ENCODE measurements around the gene TARM1. TPM values are rescaled to one million over a fixed set of nuclear protein-coding genes. Genes with fewer than 3 reads are reported as not detected.

The TARM1 gene
- total and polyA plus RNA-seq, 2 experiments from 2014 or later = not detected

DNA sequence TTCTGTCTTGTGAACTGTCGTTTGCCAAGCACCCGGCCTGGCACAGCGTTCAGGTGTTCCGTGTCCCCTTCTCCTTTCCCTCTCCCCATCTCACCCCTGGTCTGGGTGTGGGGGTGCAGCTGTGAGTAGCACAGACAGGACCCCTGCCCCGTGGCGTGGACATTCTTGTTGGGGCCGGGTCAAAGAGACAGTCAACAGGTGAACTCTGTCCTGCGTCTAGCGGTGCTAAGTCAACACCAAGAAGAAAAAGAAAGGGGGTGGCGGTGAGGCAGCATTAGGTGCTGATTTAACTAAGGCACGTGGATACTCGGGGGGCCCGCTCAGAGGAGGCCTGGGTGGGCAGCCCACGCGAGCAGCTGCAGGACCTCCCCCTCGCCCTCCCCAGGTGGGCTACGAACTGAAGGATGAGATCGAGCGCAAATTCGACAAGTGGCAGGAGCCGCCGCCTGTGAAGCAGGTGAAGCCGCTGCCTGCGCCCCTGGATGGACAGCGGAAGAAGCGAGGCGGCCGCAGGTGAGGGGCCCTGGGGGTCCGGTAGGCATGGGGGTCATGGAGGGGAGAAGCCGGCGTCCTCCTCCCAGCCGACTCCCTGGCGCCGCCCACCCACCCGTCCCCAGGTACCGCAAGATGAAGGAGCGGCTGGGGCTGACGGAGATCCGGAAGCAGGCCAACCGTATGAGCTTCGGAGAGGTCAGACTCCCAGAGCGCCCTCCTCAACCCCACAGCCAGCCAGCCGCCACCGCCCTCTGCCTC, 46.7 kb upstream of the TARM1 start:
- Mint-ChIP-seq H3K9me3 (no peaks in the 10 kb centered on the region), H3K27me3 (ENCODE audit: insufficient read depth, low read depth, poor library complexity) (peaks cover 12% of the 10 kb centered on the region), H3K36me3 (ENCODE audit: low read depth) (peaks cover 57% of the 10 kb centered on the region), H3K27ac (no peak overlapping the region), H3K4me3 (no peak overlapping the region), H3K4me1 (no peaks in the 10 kb centered on the region)
- no peaks in the 10 kb centered on the region for H3K27me3 ChIP-seq (ENCODE audit: insufficient read depth)
- H4K20me1 ChIP-seq (replicated peaks; ENCODE audit: insufficient read depth) = no peaks in the 10 kb centered on the region; the same call in 1 of the 2 replicates
- peaks cover 7% of the 10 kb centered on the region; the same call in 1 of the 2 replicates for H3K36me3 ChIP-seq (ENCODE audit: insufficient read depth)
- H3K27ac ChIP-seq (ENCODE audit: low read depth) = no peak overlapping the region
- no peaks in the 10 kb centered on the region for H3K79me2 ChIP-seq (replicated peaks; ENCODE audit: insufficient read depth)
- TF ChIP-seq STAT1 (IDR thresholded peaks at IDR 0.05; ENCODE audit: unreplicated experiment) = no peak
- H2AFZ ChIP-seq = no peak overlapping the region
- no peak overlapping the region for H3K4me3 ChIP-seq
- no peaks in the 10 kb centered on the region for H3K4me1 ChIP-seq (ENCODE audit: insufficient read depth)
- no peaks in the 10 kb centered on the region for H3K9me2 ChIP-seq (ENCODE audit: insufficient read depth)
- ATAC-seq (no peak), DNase-seq (ENCODE audit: low spot score) (no peak)
- H3K4me2 ChIP-seq = no peak overlapping the region
- 0 out of 2 replicates have a peak, but pooled peaks cover 2% of the 10 kb centered on the region for H3F3A ChIP-seq (replicated peaks; ENCODE audit: low read depth)

DNA sequence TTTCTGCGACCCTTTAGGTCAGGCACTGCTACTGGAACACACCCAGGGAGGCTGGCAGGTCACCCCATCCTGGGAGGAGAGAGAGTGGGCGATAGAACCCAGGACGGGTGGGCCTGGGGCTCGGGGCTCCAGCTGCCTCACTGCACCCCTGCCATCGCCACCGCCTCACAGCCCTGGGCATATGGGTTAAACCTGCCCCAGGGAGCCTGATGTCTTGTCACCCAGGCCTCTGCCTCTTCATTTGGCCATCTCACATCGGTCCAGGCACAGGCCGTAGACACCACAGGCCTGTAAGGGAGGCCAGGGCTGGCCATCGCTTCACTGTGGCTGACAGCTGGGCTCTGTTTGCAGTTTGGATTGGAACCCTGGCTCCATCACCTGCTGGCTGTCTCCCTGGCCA, 44.5 kb upstream of the TARM1 start:
- DNase-seq (ENCODE audit: low spot score) (no peak), ATAC-seq (no peak)
- Mint-ChIP-seq H3K4me1 (no peaks in the 10 kb centered on the region), H3K27me3 (ENCODE audit: insufficient read depth, low read depth, poor library complexity) (peaks cover 15% of the 10 kb centered on the region), H3K9me3 (no peaks in the 10 kb centered on the region), H3K36me3 (ENCODE audit: low read depth) (peaks cover 62% of the 10 kb centered on the region), H3K27ac (no peak overlapping the region), H3K4me3 (no peak overlapping the region)
- H3K4me2 ChIP-seq = no peak overlapping the region
- no peak overlapping the region for H3K27ac ChIP-seq (ENCODE audit: low read depth)
- H3K27me3 ChIP-seq (ENCODE audit: insufficient read depth) = no peaks in the 10 kb centered on the region
- H3F3A ChIP-seq (replicated peaks; ENCODE audit: low read depth) = 0 out of 2 replicates have a peak, but pooled peaks cover 2% of the 10 kb centered on the region
- H4K20me1 ChIP-seq (replicated peaks; ENCODE audit: insufficient read depth) = no peaks in the 10 kb centered on the region; the same call in 1 of the 2 replicates
- H3K36me3 ChIP-seq (ENCODE audit: insufficient read depth) = peaks cover 7% of the 10 kb centered on the region; the same call in 1 of the 2 replicates
- TF ChIP-seq ZNF114 (CRISPR knock-in tag; IDR thresholded peaks at IDR 0.05) = no peak
- no peak for TF ChIP-seq NANOG (IDR thresholded peaks at IDR 0.05; ENCODE audit: borderline replicate concordance)
- no peak for TF ChIP-seq EZH2phosphoT487 (IDR thresholded peaks at IDR 0.05; ENCODE audit: unreplicated experiment)
- TF ChIP-seq POLR2AphosphoS5 (IDR thresholded peaks at IDR 0.05; ENCODE audit: low read depth) = no peak
- TF ChIP-seq ETS1 (IDR thresholded peaks at IDR 0.05) = no peak
- no peak for TF ChIP-seq CREB1 (CRISPR knock-in tag; IDR thresholded peaks at IDR 0.05; ENCODE audit: low read depth)
- TF ChIP-seq REST (IDR thresholded peaks at IDR 0.05; ENCODE audit: unreplicated experiment) = no peak
- H3K4me1 ChIP-seq (ENCODE audit: insufficient read depth) = no peaks in the 10 kb centered on the region
- no peak overlapping the region for H2AFZ ChIP-seq
- no peaks in the 10 kb centered on the region for H3K9me2 ChIP-seq (ENCODE audit: insufficient read depth)
- H3K79me2 ChIP-seq (replicated peaks; ENCODE audit: insufficient read depth) = no peaks in the 10 kb centered on the region
- no peak overlapping the region for H3K4me3 ChIP-seq

All from GM23338 (cell line).